ENCODE data around the gene PNLIPRP2.

Gene PNLIPRP2

DNA sequence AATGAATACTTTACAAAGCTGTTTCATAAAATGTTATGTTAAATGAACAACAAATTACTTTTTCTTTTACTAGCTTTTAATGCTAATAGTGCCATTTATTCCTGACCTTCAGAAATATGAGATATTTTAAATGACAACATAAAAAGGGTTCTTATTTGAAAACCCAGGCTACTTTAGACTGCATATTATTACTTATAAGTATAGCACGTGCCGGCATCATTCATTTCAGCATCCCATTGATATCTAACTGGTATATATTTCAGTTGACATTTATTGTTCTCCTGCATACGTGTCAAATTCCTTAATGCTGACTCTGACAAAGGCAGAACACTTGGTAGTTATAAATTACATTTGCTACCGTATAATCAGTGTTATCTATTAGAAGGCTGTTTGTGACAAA, 35.3 kb downstream of the PNLIPRP2 start:
- H3K9me3 ChIP-seq (ENCODE audit: control insufficient read depth, insufficient read depth, low read depth, low read length) = no peaks in the 10 kb centered on the region; the same call in 1 of the 2 replicates
- no peak overlapping the region for H3K27ac ChIP-seq (ENCODE audit: extremely low read depth, low read depth, low read length)
- POLR2A ChIA-PET = no interaction called here
- TF ChIP-seq PRDM1 (tag by site-specific recombination; IDR thresholded peaks at IDR 0.05) (no peak), ZNF544 (tag by site-specific recombination; IDR thresholded peaks at IDR 0.05) (no peak), ZNF571 (tag by site-specific recombination; IDR thresholded peaks at IDR 0.05) (no peak)
- CTCF ChIA-PET = interaction anchor here (1.3 kb wide), 1 partner anchor 10 kb away, joined by 4 read pairs; no protein-coding TSS in a partner anchor
- no peak overlapping the region for H3K4me3 ChIP-seq (ENCODE audit: low read depth, low read length)
- 0 out of 2 replicates have a peak, but pooled peaks cover 4% of the 10 kb centered on the region for H3K4me1 ChIP-seq (ENCODE audit: control insufficient read depth, insufficient read depth, low read length)
- H3K36me3 ChIP-seq (ENCODE audit: control insufficient read depth in 2 of 2, insufficient read depth in 1 of 2, low read length in 2 of 2) = no peaks in the 10 kb centered on the region

DNA sequence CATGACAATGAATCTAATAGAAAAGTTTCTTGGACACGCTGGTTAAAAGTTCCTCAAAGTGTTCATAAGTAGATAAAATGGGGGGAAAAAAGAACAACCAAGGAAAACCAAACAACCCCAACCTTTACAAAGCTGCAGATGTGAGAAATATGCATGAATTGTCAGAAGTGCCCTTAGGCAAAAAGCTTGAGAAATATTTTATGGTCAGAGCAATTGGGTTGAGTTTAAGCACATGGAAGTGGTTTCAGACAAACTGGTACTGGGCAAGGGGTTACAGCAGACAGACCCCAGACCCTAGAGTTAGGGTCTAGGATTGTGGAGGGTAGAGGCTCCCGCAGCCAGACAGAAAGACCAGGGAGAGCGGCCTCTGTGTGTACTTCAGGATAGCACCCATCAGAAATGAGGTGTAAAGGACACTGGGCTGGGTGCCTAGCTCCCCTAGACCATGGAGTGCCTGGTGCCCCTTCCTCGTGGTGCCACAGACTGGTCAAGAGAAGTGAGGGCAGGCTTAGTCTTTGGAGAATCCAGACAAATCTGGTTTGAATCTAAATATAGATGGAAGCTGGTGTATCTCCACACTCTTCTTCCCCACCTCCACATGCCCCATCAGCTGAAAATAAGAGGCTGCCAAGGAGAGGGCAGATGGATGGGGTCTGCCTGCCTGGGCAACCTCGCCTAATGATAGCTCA, 37.3 kb downstream of the PNLIPRP2 start:
- ChIA-PET POLR2A (no interaction called here), CTCF (interaction anchor here (1.2 kb wide), 1 partner anchor 13 kb away, joined by 5 read pairs; no protein-coding TSS in a partner anchor)
- Histone ChIP-seq H3K9me3 (ENCODE audit: control insufficient read depth, insufficient read depth, low read depth, low read length) (no peaks in the 10 kb centered on the region), H3K4me3 (ENCODE audit: low read depth, low read length) (no peak overlapping the region), H3K27ac (ENCODE audit: extremely low read depth, low read depth, low read length) (no peak overlapping the region), H3K4me1 (ENCODE audit: control insufficient read depth, insufficient read depth, low read length) (0 out of 2 replicates have a peak, but pooled peaks cover 4% of the 10 kb centered on the region), H3K36me3 (ENCODE audit: control insufficient read depth in 2 of 2, insufficient read depth in 1 of 2, low read length in 2 of 2) (no peaks in the 10 kb centered on the region)
- TF ChIP-seq HOXD13 (CRISPR knock-in tag; IDR thresholded peaks at IDR 0.05; ENCODE audit: borderline replicate concordance) (no peak), ZNF555 (tag by site-specific recombination; conservative IDR thresholded peaks at IDR 0.05) (no peak), OSR2 (tag by site-specific recombination; IDR thresholded peaks at IDR 0.05) (no peak), ZNF76 (tag by site-specific recombination; IDR thresholded peaks at IDR 0.05; ENCODE audit: borderline replicate concordance, low read depth) (no peak), ZNF426 (tag by site-specific recombination; IDR thresholded peaks at IDR 0.05) (no peak), ZNF221 (tag by site-specific recombination; IDR thresholded peaks at IDR 0.05; ENCODE audit: borderline replicate concordance) (no peak), ZNF473 (tag by site-specific recombination; IDR thresholded peaks at IDR 0.05) (no peak), ZNF223 (tag by site-specific recombination; IDR thresholded peaks at IDR 0.05) (no peak), ZNF600 (tag by site-specific recombination; IDR thresholded peaks at IDR 0.05) (no peak), ZNF214 (tag by site-specific recombination; IDR thresholded peaks at IDR 0.05; ENCODE audit: borderline replicate concordance) (no peak), ZBTB1 (tag by site-specific recombination; IDR thresholded peaks at IDR 0.05) (no peak), WT1 (tag by site-specific recombination; IDR thresholded peaks at IDR 0.05) (no peak), ZNF169 (tag by site-specific recombination; IDR thresholded peaks at IDR 0.05) (no peak), ZNF366 (tag by site-specific recombination; conservative IDR thresholded peaks at IDR 0.05) (no peak)
- TF ChIP-seq, protein P1, sequence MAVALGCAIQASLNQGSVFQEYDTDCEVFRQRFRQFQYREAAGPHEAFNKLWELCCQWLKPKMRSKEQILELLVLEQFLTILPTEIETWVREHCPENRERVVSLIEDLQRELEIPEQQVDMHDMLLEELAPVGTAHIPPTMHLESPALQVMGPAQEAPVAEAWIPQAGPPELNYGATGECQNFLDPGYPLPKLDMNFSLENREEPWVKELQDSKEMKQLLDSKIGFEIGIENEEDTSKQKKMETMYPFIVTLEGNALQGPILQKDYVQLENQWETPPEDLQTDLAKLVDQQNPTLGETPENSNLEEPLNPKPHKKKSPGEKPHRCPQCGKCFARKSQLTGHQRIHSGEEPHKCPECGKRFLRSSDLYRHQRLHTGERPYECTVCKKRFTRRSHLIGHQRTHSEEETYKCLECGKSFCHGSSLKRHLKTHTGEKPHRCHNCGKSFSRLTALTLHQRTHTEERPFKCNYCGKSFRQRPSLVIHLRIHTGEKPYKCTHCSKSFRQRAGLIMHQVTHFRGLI (tag by site-specific recombination; IDR thresholded peaks at IDR 0.05) = no peak
- TF ChIP-seq, protein P2, sequence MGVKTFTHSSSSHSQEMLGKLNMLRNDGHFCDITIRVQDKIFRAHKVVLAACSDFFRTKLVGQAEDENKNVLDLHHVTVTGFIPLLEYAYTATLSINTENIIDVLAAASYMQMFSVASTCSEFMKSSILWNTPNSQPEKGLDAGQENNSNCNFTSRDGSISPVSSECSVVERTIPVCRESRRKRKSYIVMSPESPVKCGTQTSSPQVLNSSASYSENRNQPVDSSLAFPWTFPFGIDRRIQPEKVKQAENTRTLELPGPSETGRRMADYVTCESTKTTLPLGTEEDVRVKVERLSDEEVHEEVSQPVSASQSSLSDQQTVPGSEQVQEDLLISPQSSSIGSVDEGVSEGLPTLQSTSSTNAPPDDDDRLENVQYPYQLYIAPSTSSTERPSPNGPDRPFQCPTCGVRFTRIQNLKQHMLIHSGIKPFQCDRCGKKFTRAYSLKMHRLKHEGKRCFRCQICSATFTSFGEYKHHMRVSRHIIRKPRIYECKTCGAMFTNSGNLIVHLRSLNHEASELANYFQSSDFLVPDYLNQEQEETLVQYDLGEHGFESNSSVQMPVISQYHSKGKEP (tag by site-specific recombination; IDR thresholded peaks at IDR 0.05) = no peak
- TF ChIP-seq, protein P3, sequence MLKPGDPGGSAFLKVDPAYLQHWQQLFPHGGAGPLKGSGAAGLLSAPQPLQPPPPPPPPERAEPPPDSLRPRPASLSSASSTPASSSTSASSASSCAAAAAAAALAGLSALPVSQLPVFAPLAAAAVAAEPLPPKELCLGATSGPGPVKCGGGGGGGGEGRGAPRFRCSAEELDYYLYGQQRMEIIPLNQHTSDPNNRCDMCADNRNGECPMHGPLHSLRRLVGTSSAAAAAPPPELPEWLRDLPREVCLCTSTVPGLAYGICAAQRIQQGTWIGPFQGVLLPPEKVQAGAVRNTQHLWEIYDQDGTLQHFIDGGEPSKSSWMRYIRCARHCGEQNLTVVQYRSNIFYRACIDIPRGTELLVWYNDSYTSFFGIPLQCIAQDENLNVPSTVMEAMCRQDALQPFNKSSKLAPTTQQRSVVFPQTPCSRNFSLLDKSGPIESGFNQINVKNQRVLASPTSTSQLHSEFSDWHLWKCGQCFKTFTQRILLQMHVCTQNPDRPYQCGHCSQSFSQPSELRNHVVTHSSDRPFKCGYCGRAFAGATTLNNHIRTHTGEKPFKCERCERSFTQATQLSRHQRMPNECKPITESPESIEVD (tag by site-specific recombination; IDR thresholded peaks at IDR 0.05) = no peak

All from HEK293 (cell line).